ENCODE results near the gene TRERF1.

GRCh38 chr6:42184475-42184874 lies 267.3 kb downstream of the TRERF1 start:
- TF ChIP-seq REST (IDR thresholded peaks at IDR 0.05; ENCODE audit: unreplicated experiment) (no peak), CTCF (conservative IDR thresholded peaks at IDR 0.05; ENCODE audit: low read depth in 2 of 2) (no peak), POLR2AphosphoS5 (IDR thresholded peaks at IDR 0.05; ENCODE audit: low read depth) (no peak), EZH2 (IDR thresholded peaks at IDR 0.05; ENCODE audit: low read depth, unreplicated experiment) (no peak)

Measured in GM23338 (cell line).